Thyroid gland (tissue), 4 donors: ENCODE results near the gene NCKAP5. TPM values are rescaled to one million over a fixed set of nuclear protein-coding genes. Genes with fewer than 3 reads are reported as not detected.
A peak's percentile ranks its signal among the peaks of the same experiment; 100 is the strongest.

Experiments used
- DNase-seq, 2 donors: peaks; one replicate each; pipeline ENCODE4 v3.0.0-alpha.2; 2019
- H3K27ac ChIP-seq, 3 donors: fragments of 200-600 bp; sonication (generic); 1 replicate in 2 of 3; 2 replicates in 1 of 3; pipeline ENCODE4 v1.5.1; 2016 to 2019; ENCODE audit warnings: mild to moderate bottlenecking in 1 of 3, moderate library complexity in 1 of 3
- H3K27me3 ChIP-seq: fragments of 200-600 bp; sonication (generic); one replicate; pipeline ENCODE4 v1.5.1; 2019
- H3K36me3 ChIP-seq, 2 donors: fragments of 200-600 bp; sonication (generic); one replicate each; pipeline ENCODE4 v1.5.1; 2016 to 2019
- H3K4me1 ChIP-seq, 2 donors: fragments of 200-600 bp; sonication (generic); one replicate each; pipeline ENCODE4 v1.5.1; 2017 to 2019
- H3K4me3 ChIP-seq, 3 donors: fragments of 200-600 bp; sonication (generic); replicated peaks in 1 of 3; 1 replicate in 2 of 3; 2 replicates in 1 of 3; pipeline ENCODE4 v1.5.1; 2016; ENCODE audit warnings: mild to moderate bottlenecking in 1 of 3
- H3K9me3 ChIP-seq: fragments of 200-600 bp; sonication (generic); one replicate; pipeline ENCODE4 v1.5.1; 2017
- POLR2A ChIP-seq, 2 donors: fragments of 450-650 bp; IDR thresholded peaks; one replicate each; pipeline ENCODE4 v1.6.1; 2017; ENCODE audit warnings: antibody characterized with exemption in 2 of 2, mild to moderate bottlenecking in 2 of 2, moderate library complexity in 1 of 2
- WGBS, 2 donors: methylation state at CpG; one replicate each; pipeline ENCODE4 v1.1.5; 2017; 5-methylcytosine and 5-hydroxymethylcytosine counted together
- intact Hi-C: fragments of 100-400 bp; cut with DNase I; formaldehyde crosslinking; loops from one replicate; pipeline ENCODE4 v1.15.1; 2023
- total RNA-seq, 4 donors: library from RNA; depleted of rRNA; stranded (reverse); fragments of >200 nt; gene quantifications; one replicate each; pipeline ENCODE4 v1.2.3, GENCODE V29; 2016
- TF ChIP-seq, protein P1 (sequence below), 6 experiments: fragments of 200-600 bp in 3 of 6; fragments of 450-650 bp in 3 of 6; sonication (generic) in 3 of 6; IDR thresholded peaks; one replicate each; pipeline ENCODE4 v1.5.1; 2016 to 2019; ENCODE audit warnings: antibody characterized with exemption in 6 of 6, mild to moderate bottlenecking in 2 of 6, inconsistent platforms in 1 of 6, moderate library complexity in 1 of 6

NCKAP5 gene
- total RNA-seq, 4 donors from 2014 or later: 0.45 to 1.2 (median 0.76) TPM

DNA sequence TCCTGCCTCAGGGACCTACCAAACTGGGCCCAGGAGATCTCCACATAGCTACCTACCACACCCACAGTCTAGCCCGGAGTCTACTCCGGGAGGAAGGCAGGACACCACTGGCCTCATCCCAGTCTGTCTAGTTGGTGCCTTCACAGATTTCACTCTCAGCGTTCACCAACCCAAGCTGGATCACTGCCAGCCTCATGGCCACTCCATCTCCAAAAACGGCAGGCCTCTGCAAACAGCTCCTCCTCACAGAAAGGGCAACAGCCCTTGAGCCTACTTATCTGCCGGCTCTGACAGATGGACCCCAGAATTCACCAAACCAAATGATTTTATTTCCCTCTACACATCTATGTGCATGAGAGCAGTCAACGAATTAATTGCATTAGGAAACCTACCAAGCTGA is 61.3 kb downstream of the NCKAP5 start:
- Histone ChIP-seq H3K9me3 (no peaks in the 10 kb centered on the region), H3K27me3 (no peaks in the 10 kb centered on the region), H3K36me3 (no peaks in the 10 kb centered on the region), H3K27ac (no peak overlapping the region), H3K4me1 (peaks cover 9% of the 10 kb centered on the region in 2 donors), H3K4me3 (no peak overlapping the region)
- TF ChIP-seq, protein P1, sequence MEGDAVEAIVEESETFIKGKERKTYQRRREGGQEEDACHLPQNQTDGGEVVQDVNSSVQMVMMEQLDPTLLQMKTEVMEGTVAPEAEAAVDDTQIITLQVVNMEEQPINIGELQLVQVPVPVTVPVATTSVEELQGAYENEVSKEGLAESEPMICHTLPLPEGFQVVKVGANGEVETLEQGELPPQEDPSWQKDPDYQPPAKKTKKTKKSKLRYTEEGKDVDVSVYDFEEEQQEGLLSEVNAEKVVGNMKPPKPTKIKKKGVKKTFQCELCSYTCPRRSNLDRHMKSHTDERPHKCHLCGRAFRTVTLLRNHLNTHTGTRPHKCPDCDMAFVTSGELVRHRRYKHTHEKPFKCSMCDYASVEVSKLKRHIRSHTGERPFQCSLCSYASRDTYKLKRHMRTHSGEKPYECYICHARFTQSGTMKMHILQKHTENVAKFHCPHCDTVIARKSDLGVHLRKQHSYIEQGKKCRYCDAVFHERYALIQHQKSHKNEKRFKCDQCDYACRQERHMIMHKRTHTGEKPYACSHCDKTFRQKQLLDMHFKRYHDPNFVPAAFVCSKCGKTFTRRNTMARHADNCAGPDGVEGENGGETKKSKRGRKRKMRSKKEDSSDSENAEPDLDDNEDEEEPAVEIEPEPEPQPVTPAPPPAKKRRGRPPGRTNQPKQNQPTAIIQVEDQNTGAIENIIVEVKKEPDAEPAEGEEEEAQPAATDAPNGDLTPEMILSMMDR (IDR thresholded peaks at IDR 0.05): no peak
- no peak for TF ChIP-seq POLR2A (IDR thresholded peaks at IDR 0.05)
- WGBS, 2 donors: 50 to 61% methylated on average over 6 of the region's 6 CpGs
- intact Hi-C loops: no loop called here
- DNase-seq: peak; percentile 5 to 11

DNA sequence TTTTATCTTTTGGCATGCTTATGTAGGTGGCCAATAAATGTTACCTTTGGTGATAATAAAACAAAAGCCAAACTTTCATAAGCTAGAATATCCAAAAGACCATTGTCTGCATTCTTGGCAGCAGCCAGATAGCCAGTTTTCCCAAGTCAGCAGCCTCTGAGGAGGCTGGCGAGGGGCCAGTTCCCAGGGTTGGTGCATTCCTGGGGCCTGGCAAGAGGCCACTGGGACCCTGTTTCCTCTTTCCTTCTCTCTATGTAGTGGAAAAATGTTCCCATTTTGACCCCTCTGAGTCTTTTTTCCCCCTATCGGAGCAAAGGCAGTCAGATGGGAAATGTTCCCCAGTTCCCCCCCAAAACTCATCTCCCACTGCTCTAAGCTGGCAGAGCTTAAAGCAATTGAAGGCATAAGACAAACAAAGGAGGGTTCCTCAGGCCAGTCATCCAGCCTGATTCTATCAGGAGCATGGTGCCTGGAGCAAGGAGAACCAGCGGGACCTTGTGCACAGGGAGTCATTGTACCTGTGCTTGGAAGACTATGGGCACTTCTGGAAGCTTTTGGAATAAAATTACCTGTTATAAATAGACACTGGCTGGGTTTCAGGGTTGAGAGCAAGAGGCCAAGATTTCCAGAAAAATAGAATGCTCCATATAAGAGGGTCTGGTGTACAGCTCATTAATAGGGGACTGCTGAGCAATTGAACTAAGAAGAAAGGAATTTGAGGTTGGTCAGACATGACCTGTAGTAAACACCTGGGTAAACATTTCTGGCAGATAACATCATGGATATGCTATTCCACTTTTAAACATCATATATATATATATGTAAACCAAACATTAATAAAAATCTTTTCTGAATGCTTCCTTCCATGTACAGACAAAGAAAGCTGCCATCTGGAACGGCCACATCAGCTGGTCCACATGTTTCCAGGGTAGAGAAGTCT is 63.4 kb downstream of the NCKAP5 start:
- intact Hi-C loops: no loop called here
- 49 to 55% methylated on average over 4 of the region's 4 CpGs for WGBS, 2 donors
- Histone ChIP-seq H3K4me1 (peaks cover 9% of the 10 kb centered on the region in 2 donors), H3K27ac (peak overlapping the region in 2 of 3 donors; percentile 10 to 49), H3K4me3 (no peak overlapping the region), H3K27me3 (no peaks in the 10 kb centered on the region), H3K9me3 (no peaks in the 10 kb centered on the region), H3K36me3 (no peaks in the 10 kb centered on the region)
- no peak for TF ChIP-seq POLR2A (IDR thresholded peaks at IDR 0.05)
- TF ChIP-seq, protein P1 (IDR thresholded peaks at IDR 0.05): no peak
- DNase-seq: peak; percentile 67 to 79

DNA sequence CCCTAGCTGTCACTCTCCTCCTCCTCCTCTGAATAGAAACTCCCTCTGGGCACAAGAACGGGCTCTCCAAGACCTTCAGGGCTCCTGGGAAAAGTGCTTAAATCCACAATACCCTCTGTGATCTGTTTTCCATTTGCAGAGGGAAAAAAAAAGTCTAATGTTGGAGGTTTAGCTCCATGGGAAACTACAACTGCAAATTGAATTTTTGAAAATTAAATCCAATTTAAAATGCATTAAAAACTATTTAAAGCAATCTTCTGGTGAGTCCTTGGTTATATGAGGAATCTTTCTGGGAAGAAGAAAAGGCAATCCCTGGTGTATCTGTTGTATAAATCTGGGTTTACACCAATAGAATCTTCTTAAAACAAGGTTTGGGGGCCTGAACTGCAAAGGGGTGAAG is 64.3 kb downstream of the NCKAP5 start:
- no peak for DNase-seq
- Histone ChIP-seq H3K9me3 (no peaks in the 10 kb centered on the region), H3K27me3 (no peaks in the 10 kb centered on the region), H3K36me3 (no peaks in the 10 kb centered on the region), H3K4me1 (peaks cover 9% of the 10 kb centered on the region in 2 donors), H3K4me3 (no peak overlapping the region), H3K27ac (no peak overlapping the region)
- 33 to 46% methylated on average over 1 of the region's 1 CpG for WGBS, 2 donors
- TF ChIP-seq POLR2A (IDR thresholded peaks at IDR 0.05): no peak
- TF ChIP-seq, protein P1 (IDR thresholded peaks at IDR 0.05): no peak
- intact Hi-C loops: no loop called here

DNA sequence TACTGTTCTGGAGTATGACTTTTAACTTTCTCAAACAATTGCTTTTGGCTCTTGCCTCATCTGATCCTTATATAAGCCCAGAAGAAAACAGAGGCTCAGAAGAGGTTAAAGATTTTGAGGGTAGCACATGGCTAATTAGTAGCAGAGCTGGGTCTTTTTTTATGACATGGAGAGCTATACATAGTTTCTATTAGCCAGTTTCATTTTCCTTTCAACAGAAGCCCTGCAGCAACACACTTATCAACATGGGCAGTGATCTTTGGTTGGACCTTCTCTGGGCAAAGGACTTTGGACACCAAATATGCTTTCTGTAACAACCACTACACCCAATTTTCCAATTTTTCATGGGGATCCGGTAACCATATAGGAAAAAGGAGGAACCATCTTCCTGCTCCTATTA is 64.9 kb downstream of the NCKAP5 start:
- Histone ChIP-seq H3K36me3 (no peaks in the 10 kb centered on the region), H3K27me3 (no peaks in the 10 kb centered on the region), H3K4me3 (no peak overlapping the region), H3K4me1 (peaks cover 9% of the 10 kb centered on the region in 2 donors), H3K9me3 (no peaks in the 10 kb centered on the region), H3K27ac (no peak overlapping the region)
- TF ChIP-seq, protein P1 (IDR thresholded peaks at IDR 0.05): no peak
- TF ChIP-seq POLR2A (IDR thresholded peaks at IDR 0.05): no peak
- intact Hi-C loops: no loop called here
- no peak for DNase-seq
- 91 to 96% methylated on average over 1 of the region's 1 CpG for WGBS, 2 donors

DNA sequence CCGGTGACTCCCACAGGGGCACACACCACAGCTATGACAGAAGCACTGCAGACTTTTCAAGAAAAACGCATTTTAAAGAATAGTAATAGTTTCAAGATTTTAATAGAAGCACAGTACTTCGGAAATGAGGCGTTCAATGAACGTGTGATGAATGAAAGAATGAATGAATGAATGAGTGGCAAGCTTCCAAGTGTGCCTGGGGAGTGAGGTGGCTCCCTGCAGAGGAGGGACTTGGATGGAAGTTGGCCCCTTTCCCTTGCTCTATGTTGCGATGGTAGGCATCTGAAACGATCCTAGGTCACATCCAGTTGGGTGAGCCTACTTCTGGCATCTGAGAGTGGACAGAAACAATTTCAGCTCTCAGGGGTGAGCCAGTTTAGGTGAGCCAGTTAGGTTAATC is 65.6 kb downstream of the NCKAP5 start:
- DNase-seq: no peak
- Histone ChIP-seq H3K27me3 (no peaks in the 10 kb centered on the region), H3K36me3 (no peaks in the 10 kb centered on the region), H3K27ac (no peak overlapping the region), H3K4me1 (peaks cover 9% of the 10 kb centered on the region in 2 donors), H3K4me3 (no peak overlapping the region), H3K9me3 (no peaks in the 10 kb centered on the region)
- intact Hi-C loops: no loop called here
- WGBS, 2 donors: 90 to 91% methylated on average over 7 of the region's 7 CpGs
- no peak for TF ChIP-seq POLR2A (IDR thresholded peaks at IDR 0.05)
- TF ChIP-seq, protein P1 (IDR thresholded peaks at IDR 0.05): no peak
